Liver (tissue), 3 donors: Measurements from ENCODE around the gene SUCNR1.

Experiments
- CTCF ChIP-seq: fragments of 150-350 bp; IDR thresholded peaks from 2 replicates; pipeline ENCODE4 v1.5.1; 2017; ENCODE audit warnings: improper control_type of control experiment, low read depth, low read length; ENCODE audit not compliant: missing input control
- EGR1 ChIP-seq, 2 donors: IDR thresholded peaks; 2 replicates each; pipeline ENCODE4 v1.6.1; 2016 to 2018; ENCODE audit warnings: antibody characterized with exemption in 2 of 2, low read depth in 2 of 2
- FOXA1 ChIP-seq: IDR thresholded peaks from 2 replicates; pipeline ENCODE4 v1.6.1; 2016; ENCODE audit warnings: antibody characterized with exemption
- GABPA ChIP-seq, 2 donors: IDR thresholded peaks in 1 of 2; conservative IDR thresholded peaks in 1 of 2; 2 replicates each; pipeline ENCODE4 v1.6.1; 2016; ENCODE audit warnings: antibody characterized with exemption in 2 of 2, mild to moderate bottlenecking in 1 of 2, moderate library complexity in 1 of 2
- HNF4A ChIP-seq, 2 donors: conservative IDR thresholded peaks; 2 replicates each; pipeline ENCODE4 v1.6.1; 2016; ENCODE audit warnings: antibody characterized with exemption in 2 of 2, mild to moderate bottlenecking in 2 of 2
- JUND ChIP-seq, 2 donors: IDR thresholded peaks; 2 replicates each; pipeline ENCODE4 v1.6.1; 2016; ENCODE audit warnings: antibody characterized with exemption in 2 of 2
- MAX ChIP-seq: IDR thresholded peaks from 2 replicates; pipeline ENCODE4 v1.6.1; 2016; ENCODE audit warnings: antibody characterized with exemption
- NR2F2 ChIP-seq: IDR thresholded peaks from 2 replicates; pipeline ENCODE4 v1.6.1; 2016; ENCODE audit warnings: antibody characterized with exemption
- RXRA ChIP-seq, 2 donors: IDR thresholded peaks; 2 replicates each; pipeline ENCODE4 v1.6.1; 2017 to 2018; ENCODE audit warnings: antibody characterized with exemption in 2 of 2, mild to moderate bottlenecking in 1 of 2
- YY1 ChIP-seq: IDR thresholded peaks from 2 replicates; pipeline ENCODE4 v1.6.1; 2016; ENCODE audit warnings: antibody characterized with exemption, mild to moderate bottlenecking
- ZBTB33 ChIP-seq: IDR thresholded peaks from 2 replicates; pipeline ENCODE4 v1.6.1; 2016; ENCODE audit warnings: antibody characterized with exemption
- TF ChIP-seq, protein P1 (sequence below): IDR thresholded peaks from 2 replicates; pipeline ENCODE4 v1.6.1; 2016; ENCODE audit warnings: antibody characterized with exemption, mild to moderate bottlenecking
- TF ChIP-seq, protein P2 (sequence below): IDR thresholded peaks from 2 replicates; pipeline ENCODE4 v1.6.1; 2016; ENCODE audit warnings: antibody characterized with exemption
- donor health status: healthy.
- donor health status: healthy.

GRCh38 chr3:151933234-151933853 lies 59.9 kb downstream of the SUCNR1 start:
- TF ChIP-seq CTCF (no peak), YY1 (no peak), JUND (IDR thresholded peaks at IDR 0.05) (no peak), MAX (no peak), GABPA (IDR thresholded peaks at IDR 0.05 in 1 of 2, conservative IDR thresholded peaks at IDR 0.05 in 1 of 2) (no peak), ZBTB33 (no peak), RXRA (IDR thresholded peaks at IDR 0.05) (no peak), FOXA1 (no peak), HNF4A (conservative IDR thresholded peaks at IDR 0.05) (no peak), NR2F2 (no peak), EGR1 (IDR thresholded peaks at IDR 0.05; ENCODE audit: low read depth in 2 of 2) (no peak)
- TF ChIP-seq, protein P1, sequence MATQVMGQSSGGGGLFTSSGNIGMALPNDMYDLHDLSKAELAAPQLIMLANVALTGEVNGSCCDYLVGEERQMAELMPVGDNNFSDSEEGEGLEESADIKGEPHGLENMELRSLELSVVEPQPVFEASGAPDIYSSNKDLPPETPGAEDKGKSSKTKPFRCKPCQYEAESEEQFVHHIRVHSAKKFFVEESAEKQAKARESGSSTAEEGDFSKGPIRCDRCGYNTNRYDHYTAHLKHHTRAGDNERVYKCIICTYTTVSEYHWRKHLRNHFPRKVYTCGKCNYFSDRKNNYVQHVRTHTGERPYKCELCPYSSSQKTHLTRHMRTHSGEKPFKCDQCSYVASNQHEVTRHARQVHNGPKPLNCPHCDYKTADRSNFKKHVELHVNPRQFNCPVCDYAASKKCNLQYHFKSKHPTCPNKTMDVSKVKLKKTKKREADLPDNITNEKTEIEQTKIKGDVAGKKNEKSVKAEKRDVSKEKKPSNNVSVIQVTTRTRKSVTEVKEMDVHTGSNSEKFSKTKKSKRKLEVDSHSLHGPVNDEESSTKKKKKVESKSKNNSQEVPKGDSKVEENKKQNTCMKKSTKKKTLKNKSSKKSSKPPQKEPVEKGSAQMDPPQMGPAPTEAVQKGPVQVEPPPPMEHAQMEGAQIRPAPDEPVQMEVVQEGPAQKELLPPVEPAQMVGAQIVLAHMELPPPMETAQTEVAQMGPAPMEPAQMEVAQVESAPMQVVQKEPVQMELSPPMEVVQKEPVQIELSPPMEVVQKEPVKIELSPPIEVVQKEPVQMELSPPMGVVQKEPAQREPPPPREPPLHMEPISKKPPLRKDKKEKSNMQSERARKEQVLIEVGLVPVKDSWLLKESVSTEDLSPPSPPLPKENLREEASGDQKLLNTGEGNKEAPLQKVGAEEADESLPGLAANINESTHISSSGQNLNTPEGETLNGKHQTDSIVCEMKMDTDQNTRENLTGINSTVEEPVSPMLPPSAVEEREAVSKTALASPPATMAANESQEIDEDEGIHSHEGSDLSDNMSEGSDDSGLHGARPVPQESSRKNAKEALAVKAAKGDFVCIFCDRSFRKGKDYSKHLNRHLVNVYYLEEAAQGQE, result no peak
- TF ChIP-seq, protein P2, sequence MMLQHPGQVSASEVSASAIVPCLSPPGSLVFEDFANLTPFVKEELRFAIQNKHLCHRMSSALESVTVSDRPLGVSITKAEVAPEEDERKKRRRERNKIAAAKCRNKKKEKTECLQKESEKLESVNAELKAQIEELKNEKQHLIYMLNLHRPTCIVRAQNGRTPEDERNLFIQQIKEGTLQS, result no peak
